Right cardiac atrium (tissue), 5 donors: Measurements from ENCODE around the gene MOGAT1. TPM values are rescaled to one million over a fixed set of nuclear protein-coding genes. Genes with fewer than 3 reads are reported as not detected.
A peak's percentile ranks its signal among the peaks of the same experiment; 100 is the strongest.

ENCODE experiments used
- ATAC-seq, 2 donors: fragments of 200-7000 bp; cut with Tn5 transposase; one replicate each; pipeline versions ENCODE4 v1.8.0 to v1.9.1; 2020; ENCODE audit warnings: moderate library complexity in 2 of 2, mild to moderate bottlenecking in 1 of 2
- DNase-seq, 3 donors: peaks; one replicate each; pipeline ENCODE4 v3.0.0-alpha.2; 2020
- H3K27ac ChIP-seq: one replicate; pipeline ENCODE4 v1.5.1; 2013; ENCODE audit warnings: mild to moderate bottlenecking, low read length, control low read depth, moderate library complexity
- H3K27me3 ChIP-seq: one replicate; pipeline ENCODE4 v1.6.1; 2013; ENCODE audit not compliant: control insufficient read depth, insufficient read depth
- H3K4me1 ChIP-seq: one replicate; pipeline ENCODE4 v1.6.1; 2013; ENCODE audit warnings: low read length; ENCODE audit not compliant: control insufficient read depth, insufficient read depth
- H3K4me3 ChIP-seq: one replicate; pipeline ENCODE4 v1.5.1; 2013; ENCODE audit warnings: low read length, control low read depth
- H3K9me3 ChIP-seq: one replicate; pipeline ENCODE4 v1.6.1; 2013; ENCODE audit warnings: low read length; ENCODE audit not compliant: control insufficient read depth
- WGBS: extraction: QIAGEN DNeasy Blood & Tissue Kit; methylation state at CpG from one replicate; pipeline ENCODE4 v1.1.7; 2013; 5-methylcytosine and 5-hydroxymethylcytosine counted together
- intact Hi-C, 4 donors: fragments of 100-400 bp; cut with DNase I; formaldehyde crosslinking; loops; one replicate each; pipeline versions ENCODE4 v1.11.0 to v1.14.0; 2022 to 2023
- polyA plus RNA-seq: library from polyadenylated mRNA; stranded (reverse); fragments of 200-250 nt; gene quantifications from one replicate; pipeline ENCODE4 v1.2.3, GENCODE V29; 2013
- total RNA-seq, 4 donors: library from RNA; stranded (reverse); fragmentation: NEBNext Ultra II Directional; extraction: Animal tissue kit (Norgen Biotek cat#: 25700); gene quantifications; one replicate each; pipeline ENCODE4 v1.2.1, GENCODE V29; 2021
- donor health status: healthy with polysubstance abuse.
- donor health status: DM: no; HTN: yes; CAD: no.
- donor health status: DM: no; HTN: no; CAD: no.
- donor health status: DM: no; HTN: yes; CAD: no; lungs with severe emphysema.
- donor health status: DM: yes; HTN: yes; CAD: no.

MOGAT1 gene
- total and polyA plus RNA-seq, 5 donors: 0.16 to 0.59 TPM; not detected in 3

DNA sequence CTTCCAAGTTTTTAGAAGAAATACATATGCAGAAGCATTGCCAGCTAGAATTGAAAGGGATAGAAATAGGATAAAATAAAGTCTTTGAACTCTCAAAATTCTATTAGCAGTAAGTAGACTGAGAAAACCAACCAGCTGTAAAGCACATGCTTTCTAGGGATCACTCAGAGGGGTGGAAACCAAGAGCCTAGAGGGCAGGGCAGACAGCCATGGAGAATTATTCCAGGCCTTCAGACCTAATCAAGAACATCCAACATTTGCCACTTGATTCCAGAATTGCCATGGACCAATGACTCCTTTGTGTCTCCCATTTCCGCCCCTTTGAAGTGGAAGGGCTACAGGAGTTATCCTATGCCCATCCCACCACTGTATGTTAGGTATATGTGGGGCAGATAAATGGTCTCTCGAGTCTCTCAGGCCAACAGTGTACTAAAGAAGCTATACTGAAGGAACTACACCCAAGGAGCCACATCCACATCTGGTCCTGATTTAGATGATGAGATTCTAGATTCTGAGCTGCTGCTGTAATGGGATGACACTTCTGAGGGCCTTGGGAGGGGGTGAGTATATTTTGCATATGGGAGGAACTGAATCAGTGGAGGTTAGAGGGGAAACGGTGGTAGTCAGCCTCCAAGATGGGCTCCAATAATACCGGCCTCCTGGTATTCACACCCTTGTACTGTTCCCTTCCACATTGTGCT lies 19.6 kb upstream of the MOGAT1 start:
- no peak overlapping the region for H3K4me3 ChIP-seq
- 91% methylated on average over 4 of the region's 4 CpGs for WGBS
- ATAC-seq (no peak), DNase-seq (no peak)
- H3K4me1 ChIP-seq: no peaks in the 10 kb centered on the region
- H3K27ac ChIP-seq: no peak overlapping the region
- no peaks in the 10 kb centered on the region for H3K27me3 ChIP-seq
- intact Hi-C loops: no loop called here
- H3K9me3 ChIP-seq: no peaks in the 10 kb centered on the region

DNA sequence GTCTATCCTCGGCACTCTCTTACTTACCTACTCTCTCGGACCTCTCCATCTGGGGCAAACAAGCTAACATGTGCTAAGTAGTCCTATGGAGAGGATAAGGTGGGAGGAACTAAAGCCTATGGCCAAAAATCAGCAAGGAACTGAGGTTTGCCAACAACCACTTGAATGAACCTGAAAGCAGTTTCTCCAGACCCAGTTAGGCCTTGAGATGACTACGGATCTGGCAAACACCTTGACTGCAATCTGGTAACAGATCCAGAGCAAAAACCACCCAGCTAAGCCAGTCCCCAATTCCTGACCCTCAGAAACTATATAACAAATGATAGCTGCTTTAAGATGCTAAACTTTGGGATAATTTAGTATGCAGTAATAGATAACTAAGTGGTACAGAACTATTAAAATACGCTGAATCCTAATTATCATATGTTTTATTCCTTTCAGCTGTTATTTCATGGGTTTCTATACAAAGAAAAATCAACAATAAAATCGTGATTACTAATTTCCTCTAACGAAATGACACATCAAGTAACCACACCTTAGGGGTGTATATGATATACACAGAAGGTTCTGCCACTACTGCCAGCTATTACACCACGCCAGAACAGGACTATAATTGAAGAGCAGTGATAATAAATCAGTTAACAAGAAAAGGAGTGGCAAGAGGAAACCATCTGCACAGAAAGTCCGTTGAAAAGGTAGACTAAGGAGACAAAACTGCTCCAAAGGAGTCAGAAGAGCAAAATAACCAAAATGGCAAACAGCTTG lies 18.8 kb upstream of the MOGAT1 start:
- DNase-seq (no peak), ATAC-seq (no peak)
- Histone ChIP-seq H3K9me3 (no peaks in the 10 kb centered on the region), H3K4me1 (no peaks in the 10 kb centered on the region), H3K27ac (no peak overlapping the region), H3K4me3 (no peak overlapping the region), H3K27me3 (no peaks in the 10 kb centered on the region)
- intact Hi-C loops: no loop called here
- WGBS: 78% methylated on average over 8 of the region's 8 CpGs

DNA sequence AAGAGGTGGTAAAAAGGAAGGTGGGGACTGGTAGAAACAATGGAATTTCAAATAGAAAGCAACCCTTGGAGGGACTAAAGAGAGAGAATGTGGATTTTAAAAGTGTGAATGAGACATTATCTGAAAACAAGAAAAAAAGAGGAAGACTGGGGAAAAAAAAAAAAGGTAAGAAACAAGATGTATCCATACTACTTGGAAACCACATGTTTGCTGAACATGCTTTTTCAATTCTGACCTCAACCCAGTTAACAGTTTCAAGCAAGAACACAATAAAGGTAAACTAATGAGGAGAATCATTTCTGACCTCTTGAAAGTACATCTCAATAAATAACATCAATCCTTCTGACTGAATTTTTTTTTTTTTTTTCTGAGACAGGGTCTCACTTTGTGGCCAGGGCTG lies 18.2 kb upstream of the MOGAT1 start:
- H3K27me3 ChIP-seq: no peaks in the 10 kb centered on the region
- no peaks in the 10 kb centered on the region for H3K4me1 ChIP-seq
- intact Hi-C loops: no loop called here
- no peak for ATAC-seq
- H3K27ac ChIP-seq: no peak overlapping the region
- no peaks in the 10 kb centered on the region for H3K9me3 ChIP-seq
- no peak for DNase-seq
- H3K4me3 ChIP-seq: no peak overlapping the region

DNA sequence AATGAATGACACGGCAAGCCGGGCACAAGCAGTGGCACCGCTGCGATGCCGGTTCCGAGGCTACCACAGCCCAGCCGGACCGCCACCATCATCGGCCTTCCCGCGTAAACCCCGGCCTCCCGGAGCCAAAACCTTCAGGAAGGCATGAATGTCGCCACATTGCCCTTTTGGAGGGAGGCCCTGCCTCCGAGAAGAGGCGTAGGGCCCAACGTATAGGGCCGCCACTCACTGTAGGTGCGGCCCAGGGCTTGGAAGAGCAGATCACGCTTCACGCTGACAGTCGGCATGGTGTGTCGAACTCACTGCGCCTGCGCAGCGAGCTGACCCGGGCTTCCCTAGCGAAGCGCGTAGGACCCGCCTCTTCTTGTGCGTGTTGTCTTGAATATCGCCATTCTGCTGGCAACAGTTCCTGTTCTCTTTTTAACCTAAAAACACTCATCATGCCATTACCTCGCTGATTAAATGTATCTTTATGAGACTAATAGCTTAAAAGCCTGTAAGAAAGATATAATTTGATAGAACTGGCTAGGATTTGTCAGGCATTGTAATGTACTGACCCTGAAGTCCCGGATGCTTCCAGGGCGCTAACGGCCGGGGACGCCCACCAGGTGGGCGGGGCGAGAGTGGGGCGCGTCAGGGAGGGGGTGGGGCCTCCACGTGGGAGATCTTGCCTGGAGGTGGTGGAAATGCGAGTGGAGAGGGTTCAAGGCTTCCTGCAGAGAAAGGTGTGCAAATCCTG lies 15.5 kb upstream of the MOGAT1 start, which contains the start of gene FARSB:
Gene FARSB (minus strand): TSS at position 306 of the 739 bp plus-strand sequence. CDS start 19 bp downstream, at position 287.
- intact Hi-C loops: no loop called here

DNA sequence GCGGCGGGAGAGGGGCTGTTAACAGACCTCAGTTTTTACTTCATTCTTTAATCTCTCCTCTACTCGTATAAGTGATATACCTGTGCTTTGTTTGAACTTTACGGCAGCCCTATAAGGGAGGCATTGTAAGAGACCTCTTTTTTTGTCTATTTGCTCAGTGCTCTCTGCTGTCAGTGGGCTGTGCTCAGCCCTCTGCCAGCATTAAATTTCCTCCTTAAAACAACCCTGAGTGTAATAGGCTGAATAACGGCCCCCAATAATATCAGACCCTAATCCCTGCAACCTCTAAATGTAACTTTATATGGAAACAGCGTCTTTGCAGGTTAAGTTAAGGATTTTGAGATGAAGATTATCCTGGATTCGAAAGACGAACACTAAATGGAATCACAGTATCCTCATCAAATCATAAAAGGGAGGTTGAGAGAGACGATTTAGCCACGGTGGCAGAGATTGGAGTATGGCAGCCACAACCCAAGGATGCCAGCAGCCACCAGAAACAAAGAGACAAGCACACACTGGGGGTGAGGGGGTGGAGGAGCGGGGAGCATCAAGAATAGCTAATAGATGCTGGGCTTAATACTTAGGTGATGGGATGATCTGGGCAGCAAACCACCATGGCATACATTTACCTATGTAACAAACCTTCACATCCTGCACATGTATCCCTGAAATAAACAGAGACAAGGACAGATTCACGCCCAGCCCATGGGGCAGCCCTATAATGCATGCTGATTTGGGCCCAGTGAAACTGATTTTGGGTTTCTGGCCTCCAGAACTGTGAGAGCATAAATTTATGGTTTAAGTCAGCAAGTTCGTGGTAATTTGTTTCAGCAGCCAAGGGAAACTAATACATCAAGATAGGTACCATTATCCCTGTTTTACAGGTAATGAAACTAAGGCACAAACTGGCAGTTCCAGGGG lies 14.7 kb upstream of the MOGAT1 start:
- intact Hi-C loops: no loop called here
- 19% methylated on average over 13 of the region's 13 CpGs for WGBS
- H3K27me3 ChIP-seq: no peaks in the 10 kb centered on the region
- no peaks in the 10 kb centered on the region for H3K9me3 ChIP-seq
- H3K4me3 ChIP-seq: peak overlapping the region; percentile 76
- no peak overlapping the region for H3K27ac ChIP-seq
- no peaks in the 10 kb centered on the region for H3K4me1 ChIP-seq
- ATAC-seq (peak; percentile 2 to 18), DNase-seq (no peak)

More for the DNA sequence above, 15.5 kb upstream of the MOGAT1 start, which contains the start of gene FARSB:
- peak; percentile 99 for ATAC-seq
- Histone ChIP-seq H3K4me1 (no peaks in the 10 kb centered on the region), H3K9me3 (no peaks in the 10 kb centered on the region), H3K27ac (peak within 1 kb of the TSS; percentile 57), H3K27me3 (no peaks in the 10 kb centered on the region), H3K4me3 (peak within 1 kb of the TSS; percentile 76)
- DNase-seq: peak; percentile 96 to 99 (median 98)
- under 1% methylated on average over 45 of the region's 45 CpGs for WGBS

DNA sequence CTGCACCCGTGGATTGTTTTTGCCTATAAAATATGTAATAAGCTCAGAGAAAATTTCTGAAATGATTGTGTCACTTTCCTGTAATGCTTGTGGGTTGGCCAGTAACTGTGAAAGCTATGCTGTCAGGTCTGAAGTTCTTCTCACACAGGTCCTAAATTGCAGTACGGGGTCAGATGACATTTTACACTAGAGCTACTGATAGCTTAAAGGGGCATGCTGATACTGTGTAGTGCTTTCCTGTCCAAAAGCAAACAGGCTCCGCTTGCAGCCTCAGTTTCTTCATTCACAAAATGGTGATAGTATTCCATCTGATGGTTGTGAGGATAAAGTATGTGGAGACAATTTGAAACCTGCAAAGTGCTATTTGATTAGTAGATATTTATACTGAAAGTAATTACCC lies 8.0 kb upstream of the MOGAT1 start:
- Histone ChIP-seq H3K4me1 (no peaks in the 10 kb centered on the region), H3K27ac (no peak overlapping the region), H3K27me3 (no peaks in the 10 kb centered on the region), H3K4me3 (no peak overlapping the region), H3K9me3 (no peaks in the 10 kb centered on the region)
- peak in 1 of 2 donors; percentile 56 for ATAC-seq
- WGBS: 49% methylated on average over 3 of the region's 3 CpGs
- intact Hi-C loops: no loop called here
- no peak for DNase-seq

DNA sequence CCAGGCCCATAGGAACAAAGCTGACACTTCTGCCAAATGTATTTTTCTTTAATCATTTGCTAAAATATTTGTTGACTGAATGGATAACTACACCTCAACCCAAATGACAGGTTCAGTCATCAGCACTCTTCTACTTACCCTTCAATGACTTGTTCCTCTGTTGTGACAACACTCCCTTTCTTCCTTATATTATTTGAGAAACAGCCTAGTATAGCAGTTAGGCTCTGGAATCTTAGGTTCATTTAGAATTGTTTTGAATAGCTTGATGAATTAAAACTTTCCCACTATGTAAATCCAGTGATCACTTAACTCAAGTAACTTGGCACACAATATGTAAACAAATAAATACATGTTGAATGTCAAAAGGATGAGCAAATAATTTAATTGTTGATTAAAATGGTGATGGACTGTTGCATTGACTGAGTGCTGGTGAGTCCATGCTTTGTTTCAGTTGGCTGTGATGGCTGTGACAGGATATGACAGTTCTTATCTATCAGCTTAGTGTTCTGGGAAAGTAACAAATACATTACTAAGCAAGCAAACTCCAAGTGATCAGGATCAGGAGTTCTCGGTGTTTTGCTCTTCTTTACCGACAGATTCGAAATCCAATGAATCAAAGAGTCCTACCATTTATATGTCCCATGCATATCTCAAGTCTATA lies 2.8 kb upstream of the MOGAT1 start:
- intact Hi-C loops: no loop called here
- no peak overlapping the region for H3K27ac ChIP-seq
- DNase-seq: no peak
- no peaks in the 10 kb centered on the region for H3K9me3 ChIP-seq
- H3K4me1 ChIP-seq: peaks cover 1% of the 10 kb centered on the region
- H3K27me3 ChIP-seq: no peaks in the 10 kb centered on the region
- H3K4me3 ChIP-seq: no peak overlapping the region
- ATAC-seq: no peak
- 75% methylated on average over 3 of the region's 3 CpGs for WGBS

DNA sequence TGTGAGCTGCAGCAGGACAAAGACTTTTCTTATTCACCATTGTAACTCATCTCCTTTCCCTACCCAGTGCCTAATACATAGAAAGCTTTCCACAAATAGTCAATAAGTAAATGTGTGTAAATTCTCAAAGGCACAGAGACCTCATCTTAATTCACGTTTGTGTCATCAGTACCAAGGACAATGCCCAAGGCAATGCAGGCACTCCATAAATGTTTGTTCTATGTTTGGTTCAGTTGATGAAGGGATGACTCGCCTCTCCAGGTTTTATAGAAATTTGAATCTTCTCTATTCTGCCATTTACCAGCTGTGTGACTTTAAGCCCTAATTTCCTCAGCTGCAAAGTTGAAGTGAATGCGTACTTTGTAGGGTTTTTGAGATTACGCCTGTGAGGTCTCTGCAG lies 2.1 kb upstream of the MOGAT1 start:
- no peaks in the 10 kb centered on the region for H3K27me3 ChIP-seq
- H3K4me1 ChIP-seq: peaks cover 1% of the 10 kb centered on the region
- no peak overlapping the region for H3K27ac ChIP-seq
- no peaks in the 10 kb centered on the region for H3K9me3 ChIP-seq
- intact Hi-C loops: no loop called here
- ATAC-seq (no peak), DNase-seq (no peak)
- H3K4me3 ChIP-seq: no peak overlapping the region
- WGBS: 75% methylated on average over 4 of the region's 4 CpGs

DNA sequence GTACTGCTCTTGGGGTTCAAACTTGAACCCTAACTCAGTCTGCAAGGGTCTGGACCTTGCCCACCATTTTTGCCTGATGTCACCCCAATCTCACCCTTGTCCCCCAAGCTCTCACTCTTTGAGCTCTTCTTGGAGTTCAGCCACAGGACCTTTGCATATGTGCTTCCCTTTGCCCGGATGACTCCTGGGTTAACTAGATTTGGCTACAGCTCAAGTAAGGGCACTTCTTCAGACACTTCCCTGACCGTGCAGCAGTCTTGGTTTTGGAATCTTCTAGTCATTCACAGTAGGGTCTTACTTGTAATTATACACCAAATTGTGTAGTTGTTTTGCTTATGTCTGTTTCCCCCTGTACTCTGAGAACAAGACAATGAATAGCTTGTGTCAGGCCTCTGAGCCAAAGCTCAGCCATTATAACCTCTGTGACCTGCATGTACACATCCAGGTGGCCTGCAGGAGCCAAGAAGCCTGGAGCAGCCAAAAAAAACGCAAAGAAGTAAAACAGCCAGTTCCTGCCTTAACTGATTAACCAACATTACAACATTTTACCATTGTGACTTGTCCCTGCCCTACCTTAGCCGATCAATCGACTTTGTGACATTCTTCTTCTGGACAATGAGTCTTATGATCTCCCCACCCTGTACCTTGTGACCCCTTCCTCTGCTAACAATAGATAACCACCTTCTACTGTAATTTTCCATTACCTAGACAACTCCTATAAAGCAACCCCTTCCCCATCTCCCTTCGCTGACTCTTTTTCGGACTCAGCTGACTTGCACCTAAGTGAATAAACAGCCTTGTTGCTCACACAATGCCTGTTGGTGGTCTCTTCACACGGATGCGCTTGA lies 1.0 kb upstream of the MOGAT1 start:
- Histone ChIP-seq H3K4me1 (peaks cover 1% of the 10 kb centered on the region), H3K27me3 (no peaks in the 10 kb centered on the region), H3K4me3 (no peak overlapping the region), H3K9me3 (no peaks in the 10 kb centered on the region), H3K27ac (no peak overlapping the region)
- DNase-seq (no peak), ATAC-seq (no peak)
- intact Hi-C loops: no loop called here
- 80% methylated on average over 9 of the region's 9 CpGs for WGBS
